ENCODE measurements around the gene PTP4A1.

DNA sequence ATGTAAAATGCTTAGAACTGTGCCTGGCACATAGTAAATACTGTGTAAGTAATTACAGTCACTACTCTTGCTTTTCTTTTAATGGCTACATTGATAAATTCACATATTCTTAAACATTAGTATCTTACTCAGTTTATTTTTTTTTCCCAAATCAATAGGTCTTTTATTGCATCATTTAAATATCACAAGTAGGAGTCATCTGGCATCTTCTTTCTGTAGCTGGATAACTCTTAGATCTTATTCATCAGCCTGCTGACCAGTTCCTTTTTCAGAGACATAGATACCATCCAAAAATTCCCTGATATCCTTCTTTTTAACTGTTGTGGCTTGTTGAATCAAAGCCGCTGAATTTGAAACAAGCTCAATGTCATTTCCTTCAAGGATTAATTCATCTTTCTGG lies 43.3 kb downstream of the PTP4A1 start:
- TF ChIP-seq, protein P1, sequence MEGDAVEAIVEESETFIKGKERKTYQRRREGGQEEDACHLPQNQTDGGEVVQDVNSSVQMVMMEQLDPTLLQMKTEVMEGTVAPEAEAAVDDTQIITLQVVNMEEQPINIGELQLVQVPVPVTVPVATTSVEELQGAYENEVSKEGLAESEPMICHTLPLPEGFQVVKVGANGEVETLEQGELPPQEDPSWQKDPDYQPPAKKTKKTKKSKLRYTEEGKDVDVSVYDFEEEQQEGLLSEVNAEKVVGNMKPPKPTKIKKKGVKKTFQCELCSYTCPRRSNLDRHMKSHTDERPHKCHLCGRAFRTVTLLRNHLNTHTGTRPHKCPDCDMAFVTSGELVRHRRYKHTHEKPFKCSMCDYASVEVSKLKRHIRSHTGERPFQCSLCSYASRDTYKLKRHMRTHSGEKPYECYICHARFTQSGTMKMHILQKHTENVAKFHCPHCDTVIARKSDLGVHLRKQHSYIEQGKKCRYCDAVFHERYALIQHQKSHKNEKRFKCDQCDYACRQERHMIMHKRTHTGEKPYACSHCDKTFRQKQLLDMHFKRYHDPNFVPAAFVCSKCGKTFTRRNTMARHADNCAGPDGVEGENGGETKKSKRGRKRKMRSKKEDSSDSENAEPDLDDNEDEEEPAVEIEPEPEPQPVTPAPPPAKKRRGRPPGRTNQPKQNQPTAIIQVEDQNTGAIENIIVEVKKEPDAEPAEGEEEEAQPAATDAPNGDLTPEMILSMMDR (IDR thresholded peaks at IDR 0.05; ENCODE audit: low read depth, low read length), result no peak
- no peak for TF ChIP-seq EZH2phosphoT487 (IDR thresholded peaks at IDR 0.05; ENCODE audit: low read depth)
